Fibroblast of villous mesenchyme (primary cell): ENCODE results near the gene PIEZO2. TPM values are rescaled to one million over a fixed set of nuclear protein-coding genes. Genes with fewer than 3 reads are reported as not detected.

Experiments used
- DNase-seq: peaks from one replicate; pipeline ENCODE4 v3.0.0-alpha.2; 2010; ENCODE audit warnings: low read depth
- H3K4me3 ChIP-seq: 2 replicates; pipeline ENCODE4 v1.5.1; 2011; ENCODE audit warnings: low read depth, mild to moderate bottlenecking, low read length
- CTCF ChIP-seq: IDR thresholded peaks from 2 replicates; pipeline ENCODE4 v1.5.1; 2012; ENCODE audit warnings: low read depth, mild to moderate bottlenecking, low read length; ENCODE audit not compliant: insufficient read depth
- total RNA-seq: library from RNA; depleted of rRNA; stranded (reverse); fragments of >200 nt; gene quantifications from 2 replicates; pipeline ENCODE4 v1.2.3, GENCODE V29; 2012

Gene PIEZO2
- total RNA-seq, 1 donor = 1.7 TPM

- TF ChIP-seq CTCF = no peak
- DNase-seq = peak; percentile 66
- H3K4me3 ChIP-seq = no peak overlapping the region
Measured at GRCh38 chr18:11114653-11115052, 34.7 kb downstream of the PIEZO2 start.

- no peak for DNase-seq
- no peak for TF ChIP-seq CTCF
- no peak overlapping the region for H3K4me3 ChIP-seq
Measured at GRCh38 chr18:11113937-11114336, 35.4 kb downstream of the PIEZO2 start.

- TF ChIP-seq CTCF = no peak
- no peak for DNase-seq
- no peak overlapping the region for H3K4me3 ChIP-seq
Measured at GRCh38 chr18:11113046-11113548, 36.3 kb downstream of the PIEZO2 start.

GRCh38 chr18:11112286-11112685, 37.1 kb downstream of the PIEZO2 start:
- H3K4me3 ChIP-seq = no peak overlapping the region
- no peak for TF ChIP-seq CTCF
- DNase-seq = peak; percentile 87

GRCh38 chr18:11110509-11110908, 38.9 kb downstream of the PIEZO2 start:
- no peak for DNase-seq
- no peak overlapping the region for H3K4me3 ChIP-seq
- TF ChIP-seq CTCF = no peak

- no peak for TF ChIP-seq CTCF
- peak; percentile 74 for DNase-seq
- H3K4me3 ChIP-seq = no peak overlapping the region
Measured at GRCh38 chr18:11108947-11109346, 40.4 kb downstream of the PIEZO2 start.

- DNase-seq = no peak
- H3K4me3 ChIP-seq = no peak overlapping the region
- no peak for TF ChIP-seq CTCF
Measured at GRCh38 chr18:11106894-11107293, 42.5 kb downstream of the PIEZO2 start.
